DOHH2 (cell line): ENCODE measurements around the gene RBM44.

Source experiments
- H3F3A ChIP-seq: fragments of 200-600 bp; sonication (generic), shearing (Covaris generic); 2 replicates; pipeline ENCODE4 v1.6.0; 2016; ENCODE audit warnings: antibody characterized with exemption, mild to moderate bottlenecking; ENCODE audit not compliant: control insufficient read depth, insufficient read depth
- H3K27ac ChIP-seq: fragments of 200-600 bp; sonication (generic); 2 replicates; pipeline ENCODE4 v1.5.1; 2014; ENCODE audit warnings: low read depth, mild to moderate bottlenecking, low read length, moderate library complexity
- H3K27me3 ChIP-seq: fragments of 200-600 bp; sonication (generic); 2 replicates; pipeline ENCODE4 v1.6.1; 2014; ENCODE audit warnings: mild to moderate bottlenecking, low read length, mixed read lengths; ENCODE audit not compliant: control insufficient read depth
- H3K36me3 ChIP-seq: fragments of 200-600 bp; sonication (generic); 2 replicates; pipeline ENCODE4 v1.6.1; 2014; ENCODE audit warnings: mild to moderate bottlenecking, low read length, moderate library complexity, mixed read lengths; ENCODE audit not compliant: control insufficient read depth
- H3K4me1 ChIP-seq: fragments of 200-600 bp; sonication (generic); 2 replicates; pipeline ENCODE4 v1.6.1; 2014; ENCODE audit warnings: mild to moderate bottlenecking, low read length, mixed read lengths; ENCODE audit not compliant: control insufficient read depth
- H3K4me2 ChIP-seq: fragments of 200-600 bp; sonication (generic); 2 replicates; pipeline ENCODE4 v1.6.0; 2014; ENCODE audit warnings: mild to moderate bottlenecking, low read length, moderate library complexity
- H3K4me3 ChIP-seq: fragments of 200-600 bp; sonication (generic); 2 replicates; pipeline ENCODE4 v1.5.1; 2014; ENCODE audit warnings: mild to moderate bottlenecking, low read length, mixed read lengths
- H3K79me2 ChIP-seq: fragments of 200-600 bp; sonication (generic); 2 replicates; pipeline ENCODE4 v1.6.1; 2014; ENCODE audit warnings: mild to moderate bottlenecking, low read length, mixed read lengths; ENCODE audit not compliant: control insufficient read depth
- H3K9me2 ChIP-seq: fragments of 200-600 bp; sonication (generic); replicated peaks from 2 replicates; pipeline ENCODE4 v1.6.1; 2014; ENCODE audit warnings: mild to moderate bottlenecking, low read length, mixed read lengths; ENCODE audit not compliant: control insufficient read depth
- H3K9me3 ChIP-seq: fragments of 200-600 bp; sonication (generic); 2 replicates; pipeline ENCODE4 v1.6.1; 2014; ENCODE audit warnings: antibody characterized with exemption, low read length, mixed read lengths; ENCODE audit not compliant: control insufficient read depth, insufficient read depth
- H4K20me1 ChIP-seq: fragments of 200-600 bp; sonication (generic); 2 replicates; pipeline ENCODE4 v1.6.0; 2014; ENCODE audit warnings: low read depth, mild to moderate bottlenecking, antibody characterized with exemption, low read length, moderate library complexity; ENCODE audit not compliant: control insufficient read depth, insufficient read depth
- EZH2phosphoT487 ChIP-seq: fragments of 200-600 bp; sonication (generic); IDR thresholded peaks from 2 replicates; pipeline ENCODE4 v1.6.1; 2017; ENCODE audit warnings: borderline replicate concordance, mild to moderate bottlenecking, antibody characterized with exemption, low read length, moderate library complexity, mixed read lengths
- TF ChIP-seq, protein P1 (sequence below): fragments of 200-600 bp; sonication (generic); IDR thresholded peaks from one replicate; pipeline ENCODE4 v1.5.1; 2014; ENCODE audit warnings: antibody characterized with exemption, mild to moderate bottlenecking, low read depth, low read length; ENCODE audit not compliant: poor library complexity, severe bottlenecking

RBM44 gene

DNA sequence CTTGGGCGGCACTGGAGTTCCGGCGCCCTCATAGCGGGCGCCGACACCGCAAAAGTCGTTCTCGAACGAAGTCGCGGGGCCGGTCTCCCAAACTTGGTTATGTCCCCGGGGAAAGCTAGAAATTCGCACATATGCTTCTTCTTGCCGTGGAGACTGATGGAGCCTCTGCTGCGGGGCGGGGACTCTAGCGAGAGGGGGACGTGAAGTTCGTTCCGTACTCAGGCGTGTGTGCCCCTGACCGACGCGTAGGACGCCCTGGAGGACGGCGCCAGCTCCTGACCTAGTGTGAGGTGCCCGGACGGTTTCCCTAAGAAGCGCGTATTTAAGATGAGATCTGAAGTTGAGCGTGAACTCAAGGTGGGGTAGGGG lies 465 bp downstream of the RBM44 start:
- Histone ChIP-seq H3K4me3 (no peak overlapping the region), H3F3A (peaks cover 8% of the 10 kb centered on the region), H3K9me2 (no peaks in the 10 kb centered on the region), H3K36me3 (no peaks in the 10 kb centered on the region), H3K4me2 (no peak overlapping the region), H3K27ac (no peak overlapping the region), H3K27me3 (no peaks in the 10 kb centered on the region), H4K20me1 (no peaks in the 10 kb centered on the region), H3K4me1 (peaks cover 28% of the 10 kb centered on the region), H3K9me3 (no peaks in the 10 kb centered on the region), H3K79me2 (no peaks in the 10 kb centered on the region)
- TF ChIP-seq, protein P1, sequence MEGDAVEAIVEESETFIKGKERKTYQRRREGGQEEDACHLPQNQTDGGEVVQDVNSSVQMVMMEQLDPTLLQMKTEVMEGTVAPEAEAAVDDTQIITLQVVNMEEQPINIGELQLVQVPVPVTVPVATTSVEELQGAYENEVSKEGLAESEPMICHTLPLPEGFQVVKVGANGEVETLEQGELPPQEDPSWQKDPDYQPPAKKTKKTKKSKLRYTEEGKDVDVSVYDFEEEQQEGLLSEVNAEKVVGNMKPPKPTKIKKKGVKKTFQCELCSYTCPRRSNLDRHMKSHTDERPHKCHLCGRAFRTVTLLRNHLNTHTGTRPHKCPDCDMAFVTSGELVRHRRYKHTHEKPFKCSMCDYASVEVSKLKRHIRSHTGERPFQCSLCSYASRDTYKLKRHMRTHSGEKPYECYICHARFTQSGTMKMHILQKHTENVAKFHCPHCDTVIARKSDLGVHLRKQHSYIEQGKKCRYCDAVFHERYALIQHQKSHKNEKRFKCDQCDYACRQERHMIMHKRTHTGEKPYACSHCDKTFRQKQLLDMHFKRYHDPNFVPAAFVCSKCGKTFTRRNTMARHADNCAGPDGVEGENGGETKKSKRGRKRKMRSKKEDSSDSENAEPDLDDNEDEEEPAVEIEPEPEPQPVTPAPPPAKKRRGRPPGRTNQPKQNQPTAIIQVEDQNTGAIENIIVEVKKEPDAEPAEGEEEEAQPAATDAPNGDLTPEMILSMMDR = no peak
- TF ChIP-seq EZH2phosphoT487 = no peak

DNA sequence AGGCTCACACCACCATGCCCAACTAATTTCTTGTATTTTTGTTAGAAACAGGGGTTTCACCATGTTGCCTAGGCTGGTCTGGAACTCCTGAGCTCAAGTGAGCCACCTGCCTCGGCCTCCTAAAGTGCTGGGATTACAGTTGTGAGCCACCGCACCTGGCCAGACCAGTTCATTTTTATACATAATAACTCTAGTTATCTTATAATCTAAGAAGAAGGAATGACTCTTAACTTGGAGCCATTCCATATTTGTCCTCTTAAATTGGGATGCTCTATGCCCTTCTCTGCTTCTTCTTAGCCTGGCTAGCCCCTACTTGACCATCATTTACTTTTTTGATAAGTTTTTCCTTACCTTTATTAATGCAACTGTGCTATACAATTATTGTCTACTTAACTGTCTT lies 2.9 kb downstream of the RBM44 start:
- Histone ChIP-seq H3F3A (peaks cover 13% of the 10 kb centered on the region), H4K20me1 (no peaks in the 10 kb centered on the region), H3K27me3 (no peaks in the 10 kb centered on the region), H3K9me2 (no peaks in the 10 kb centered on the region), H3K4me2 (no peak overlapping the region), H3K4me3 (no peak overlapping the region), H3K9me3 (no peaks in the 10 kb centered on the region), H3K36me3 (no peaks in the 10 kb centered on the region), H3K27ac (no peak overlapping the region), H3K79me2 (no peaks in the 10 kb centered on the region), H3K4me1 (peaks cover 52% of the 10 kb centered on the region)
- TF ChIP-seq, protein P1 = no peak
- TF ChIP-seq EZH2phosphoT487 = no peak

DNA sequence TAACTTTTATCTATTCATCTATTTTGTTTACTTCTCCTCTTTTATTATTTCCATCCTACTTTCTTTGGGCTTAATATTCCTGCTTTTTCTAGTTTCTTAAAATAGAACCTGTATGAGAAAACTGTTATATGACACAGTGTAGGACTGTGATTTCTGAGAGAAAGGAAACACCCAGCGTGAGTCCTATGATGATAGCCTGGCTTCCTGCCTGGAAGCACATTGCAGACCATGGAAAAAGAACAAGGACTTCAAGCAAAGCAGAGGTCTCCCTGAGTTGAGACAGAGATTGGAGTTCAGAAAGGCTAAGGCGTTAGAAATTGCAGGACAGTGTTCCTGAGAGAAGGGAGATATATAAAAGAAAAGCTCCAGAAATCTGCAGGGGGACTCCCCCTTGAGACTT lies 7.8 kb downstream of the RBM44 start:
- H3K27ac ChIP-seq = no peak overlapping the region
- H3K4me3 ChIP-seq = no peak overlapping the region
- H3K4me2 ChIP-seq = no peak overlapping the region; the same call in 1 of the 2 replicates
- H3K36me3 ChIP-seq = no peaks in the 10 kb centered on the region
- H3K79me2 ChIP-seq = no peaks in the 10 kb centered on the region
- no peaks in the 10 kb centered on the region for H4K20me1 ChIP-seq
- no peaks in the 10 kb centered on the region for H3K9me2 ChIP-seq
- H3K9me3 ChIP-seq = no peaks in the 10 kb centered on the region
- TF ChIP-seq, protein P1 = no peak
- no peak for TF ChIP-seq EZH2phosphoT487
- H3K4me1 ChIP-seq = peaks cover 59% of the 10 kb centered on the region
- H3K27me3 ChIP-seq = no peaks in the 10 kb centered on the region
- H3F3A ChIP-seq = peaks cover 9% of the 10 kb centered on the region

DNA sequence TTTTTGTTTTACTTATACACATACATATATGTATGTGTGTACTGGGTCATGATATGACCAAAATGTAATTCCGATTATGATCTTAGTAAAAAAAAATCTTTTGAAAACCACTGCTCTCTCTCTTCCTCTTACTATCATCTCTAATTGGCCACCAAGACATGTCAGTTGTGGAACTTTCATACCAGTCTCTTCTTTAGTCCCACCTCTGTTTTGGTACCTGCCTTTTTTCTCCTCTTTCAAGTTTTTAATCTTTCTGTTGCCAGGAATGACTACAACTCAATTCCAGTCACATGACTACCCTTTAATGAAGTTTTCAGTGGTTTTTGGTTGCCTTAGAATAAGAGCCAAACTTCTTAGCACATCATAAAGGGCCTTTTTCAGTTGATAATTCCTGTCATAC lies 17.1 kb downstream of the RBM44 start:
- Histone ChIP-seq H3K9me3 (no peaks in the 10 kb centered on the region), H3K36me3 (no peaks in the 10 kb centered on the region), H3K4me3 (no peak overlapping the region), H4K20me1 (no peaks in the 10 kb centered on the region), H3K9me2 (no peaks in the 10 kb centered on the region), H3K4me2 (no peak overlapping the region), H3F3A (no peaks in the 10 kb centered on the region), H3K4me1 (peaks cover 16% of the 10 kb centered on the region), H3K79me2 (no peaks in the 10 kb centered on the region), H3K27ac (no peak overlapping the region), H3K27me3 (no peaks in the 10 kb centered on the region)
- TF ChIP-seq, protein P1 = no peak
- no peak for TF ChIP-seq EZH2phosphoT487
